Activated T-cell treated with anti-CD3 and anti-CD28 coated beads, Interleukin-2, amount 50 U/mL, for 1 hour (primary cell): Measurements from ENCODE around the gene SPATS2L.

Experiments
- DNase-seq: peaks from one replicate; pipeline ENCODE4 v3.0.0-alpha.2; 2020

SPATS2L gene

DNA sequence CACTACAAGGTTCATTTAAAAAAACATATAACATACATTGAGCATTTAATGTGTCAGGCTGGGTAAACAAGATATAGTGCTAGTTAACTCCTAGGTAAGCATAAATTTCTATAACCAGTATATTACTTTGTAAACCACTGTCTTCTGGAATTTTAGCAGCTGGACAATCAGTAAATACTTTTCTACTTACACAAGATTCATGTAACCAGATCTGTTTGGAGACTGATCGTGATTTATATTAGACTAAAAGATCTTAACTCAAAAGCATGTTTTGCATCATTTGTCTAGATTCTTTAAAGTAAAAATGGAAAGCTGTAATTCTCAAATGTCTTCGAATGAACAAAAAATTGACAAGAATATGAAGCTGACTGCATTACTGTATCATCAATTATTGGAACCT is 218.6 kb downstream of the SPATS2L start:
- DNase-seq, result no peak

DNA sequence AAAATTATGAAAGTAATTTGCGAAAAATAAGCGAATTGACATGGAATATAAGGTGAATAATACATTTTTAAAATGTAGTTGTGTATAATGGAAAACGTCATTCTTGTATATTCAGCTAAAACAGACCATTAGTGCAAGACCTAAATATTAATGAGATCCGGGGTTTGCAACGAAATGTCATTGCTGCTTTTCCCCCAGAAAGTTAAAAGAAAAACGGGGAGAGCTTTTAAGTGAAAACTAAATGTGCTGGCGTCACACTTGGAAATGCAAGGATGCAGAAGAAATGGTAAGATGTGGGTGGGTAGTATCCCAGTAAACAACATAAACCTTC is 219.0 kb downstream of the SPATS2L start:
- no peak for DNase-seq

DNA sequence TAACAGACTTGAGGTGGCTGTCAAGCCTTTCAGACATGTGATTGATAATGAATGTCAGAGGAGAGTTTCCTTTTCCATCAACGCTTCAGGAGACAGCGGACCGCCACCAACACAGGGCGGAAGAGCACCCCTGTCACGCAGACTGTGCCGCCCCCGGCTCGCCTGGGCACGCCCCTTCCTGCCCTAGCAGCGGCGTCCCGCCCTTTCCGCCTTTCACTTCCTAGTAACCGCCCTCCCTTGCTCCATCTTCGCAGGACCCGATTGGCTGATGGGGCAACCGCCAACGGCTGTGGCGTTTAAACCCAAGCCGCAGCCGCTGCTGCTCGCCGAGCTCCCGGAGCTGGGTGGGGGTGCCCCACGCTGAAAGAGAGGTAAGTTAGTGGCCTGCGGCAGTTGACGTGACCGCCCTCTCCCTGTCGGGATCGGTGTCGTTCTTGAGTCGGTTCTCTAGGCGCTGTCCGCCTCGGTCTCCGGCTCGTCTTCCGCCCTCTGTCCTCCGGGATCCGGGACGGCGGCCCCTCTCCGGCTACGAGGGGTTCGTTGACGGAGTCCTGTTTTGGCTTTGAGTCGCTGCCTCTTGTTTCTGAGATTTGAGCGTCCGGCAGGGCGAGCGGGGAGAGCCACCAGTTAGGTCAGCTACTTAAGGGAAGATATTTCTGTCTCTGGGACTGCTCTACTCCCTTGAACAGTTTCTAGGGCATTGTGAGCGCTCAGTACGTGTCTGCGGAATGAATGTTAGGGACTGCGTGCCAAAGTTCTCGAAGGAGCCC is 219.6 kb downstream of the SPATS2L start, which contains the start of gene SGO2:
TSS of gene SGO2 (plus strand) at position 326 of the 770 bp plus-strand sequence. CDS start 6,769 bp downstream, outside the sequence.
- peak; percentile 95 for DNase-seq

DNA sequence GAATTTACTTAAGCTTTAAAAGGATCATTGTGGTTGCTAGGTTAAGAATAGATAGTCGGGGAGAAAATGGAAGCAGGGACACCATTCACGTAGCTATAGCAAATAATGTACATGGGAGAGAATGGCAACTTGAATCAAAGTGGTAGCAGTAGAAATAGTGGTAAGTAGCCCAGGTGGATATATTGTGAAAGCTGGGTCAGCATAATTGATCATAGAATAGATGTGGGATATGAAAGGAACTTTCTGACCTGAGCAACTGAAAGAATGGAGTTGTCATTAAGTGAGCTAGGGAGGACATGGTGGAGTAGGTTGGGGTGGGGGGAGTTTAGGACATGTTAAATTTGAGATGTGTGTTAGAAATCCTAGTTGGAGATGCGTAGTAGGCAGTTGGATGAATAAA is 221.7 kb downstream of the SPATS2L start:
- DNase-seq, result no peak
